Sigmoid colon (tissue), 4 donors: ENCODE results near the gene KIF26B.

Source experiments
- CTCF ChIP-seq, 4 experiments: fragments of 450-650 bp in 3 of 4; fragments of 200-600 bp in 1 of 4; IDR thresholded peaks; one replicate each; pipeline ENCODE4 v1.5.1; 2016 to 2019; ENCODE audit warnings: antibody characterized with exemption in 4 of 4, mild to moderate bottlenecking in 3 of 4, moderate library complexity in 2 of 4
- EP300 ChIP-seq, 4 donors: sonication (generic); formaldehyde crosslinking; IDR thresholded peaks; one replicate each; pipeline ENCODE4 v1.6.1; 2017; ENCODE audit warnings: antibody characterized with exemption in 4 of 4
- POLR2A ChIP-seq, 2 donors: fragments of 450-650 bp; IDR thresholded peaks; one replicate each; pipeline ENCODE4 v1.6.1; 2016; ENCODE audit warnings: antibody characterized with exemption in 2 of 2, mild to moderate bottlenecking in 2 of 2, moderate library complexity in 2 of 2
- POLR2AphosphoS5 ChIP-seq, 4 donors: sonication (generic); formaldehyde crosslinking; IDR thresholded peaks; one replicate each; pipeline ENCODE4 v1.6.1; 2017; ENCODE audit warnings: antibody characterized with exemption in 4 of 4

- TF ChIP-seq CTCF (IDR thresholded peaks at IDR 0.05) (no peak), EP300 (IDR thresholded peaks at IDR 0.05) (no peak), POLR2A (IDR thresholded peaks at IDR 0.05) (no peak), POLR2AphosphoS5 (IDR thresholded peaks at IDR 0.05) (no peak)
Observed at GRCh38 chr1:245316784-245317183, 162.0 kb downstream of the KIF26B start.
